HPDE6-E6E7 (cell line): Measurements from ENCODE around the gene RGR.

Source experiments
- DNase-seq: peaks from one replicate; pipeline ENCODE4 v3.0.0; 2011; ENCODE audit warnings: missing footprints; ENCODE audit errors: extremely low spot score

Gene RGR

GRCh38 chr10:84294766-84295447 is 50.1 kb downstream of the RGR start:
- no peak for DNase-seq

DNA sequence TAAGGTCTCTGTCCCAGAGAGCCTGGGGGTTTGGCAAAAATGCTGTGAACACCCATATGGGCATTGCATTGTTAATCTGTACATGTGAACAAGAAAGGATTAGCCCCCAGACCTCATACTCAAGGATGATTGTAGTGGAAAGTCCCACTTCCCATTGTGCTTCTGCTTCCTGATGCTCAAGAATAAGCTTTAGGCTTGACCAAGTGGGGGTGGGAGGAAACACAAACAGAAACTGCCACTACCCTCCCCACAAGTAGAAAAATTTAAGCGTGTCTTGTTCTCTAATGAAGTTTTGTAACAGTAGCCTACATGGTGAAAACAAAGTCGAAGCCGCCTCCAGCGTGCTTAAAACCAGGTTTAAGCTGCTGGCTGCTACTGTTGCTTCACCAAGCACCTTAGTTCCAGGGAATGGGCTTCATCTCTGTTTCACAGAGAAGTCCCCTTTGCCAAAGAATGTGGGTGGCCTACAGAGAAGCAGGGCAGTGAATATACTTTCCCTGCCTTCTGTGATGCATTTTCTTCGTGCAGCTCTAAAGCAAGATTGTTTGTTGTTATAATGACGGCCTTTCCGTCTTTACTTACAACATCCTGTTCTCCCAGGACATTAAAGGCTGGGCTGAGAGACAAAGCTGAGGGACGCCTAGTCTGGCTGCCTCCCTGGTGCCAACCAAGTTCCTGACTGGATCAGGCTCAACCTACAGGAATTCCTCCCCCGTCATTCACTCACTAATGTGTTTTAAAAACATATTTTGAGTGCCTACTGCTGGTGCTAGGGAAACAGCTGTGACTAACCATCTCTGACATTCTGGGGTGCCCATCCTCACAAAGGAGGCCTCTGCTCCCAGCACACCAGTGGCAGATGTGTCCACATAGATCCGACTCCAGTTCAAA is 51.5 kb downstream of the RGR start:
- DNase-seq, result no peak

- no peak for DNase-seq
These were observed 53.2 kb downstream of the RGR start for GRCh38 chr10:84298057-84298456.

GRCh38 chr10:84302223-84302622 is 57.4 kb downstream of the RGR start:
- DNase-seq, result no peak

DNA sequence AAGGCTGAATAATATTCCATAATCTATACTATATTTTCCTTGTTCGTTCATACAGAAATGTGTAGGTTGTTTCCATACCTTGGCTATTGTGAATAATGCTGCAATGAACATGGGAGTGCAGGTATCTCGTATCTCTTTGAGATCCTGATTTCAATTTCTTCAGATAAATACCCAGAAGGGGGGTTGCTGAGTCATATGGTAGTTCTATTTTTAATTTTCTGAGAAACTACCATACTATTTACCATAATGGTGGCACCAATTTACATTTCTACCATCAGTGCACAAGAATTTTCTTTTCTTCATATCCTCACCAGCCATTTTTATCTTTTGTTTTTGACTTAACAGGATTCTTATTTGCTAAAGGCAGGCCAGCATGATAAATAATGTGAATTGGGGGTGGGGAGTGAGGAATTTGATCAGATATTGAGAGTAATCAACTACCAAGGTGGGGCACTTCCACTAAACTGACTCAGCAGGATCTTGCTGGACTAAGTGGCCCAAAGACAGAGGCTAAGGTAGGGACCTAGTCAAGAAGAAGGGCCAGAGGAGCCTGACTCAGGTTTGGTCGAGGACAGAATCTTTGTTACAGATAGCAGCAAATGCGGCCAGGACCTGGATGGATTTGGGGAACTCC is 62.0 kb downstream of the RGR start:
- no peak for DNase-seq

DNA sequence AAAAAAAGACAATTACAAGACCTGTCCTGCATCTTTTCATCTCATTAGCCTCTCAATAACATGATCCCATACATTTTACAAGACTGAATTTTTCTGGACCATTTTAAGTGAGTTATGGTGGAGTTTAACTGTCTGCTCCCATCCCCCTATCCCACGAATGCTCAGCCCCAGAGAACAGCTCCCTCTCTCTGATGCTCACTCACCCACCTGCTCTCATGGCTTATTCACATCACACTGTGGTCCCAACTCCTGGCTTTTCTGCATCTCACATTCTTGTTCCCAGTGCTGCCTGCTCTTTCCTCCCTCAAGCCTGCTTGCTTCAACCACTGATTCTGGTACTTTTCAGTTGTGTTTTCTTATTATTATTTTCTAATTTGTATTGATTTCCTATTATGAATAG is 63.2 kb downstream of the RGR start:
- no peak for DNase-seq

- DNase-seq, result no peak
These were observed 63.8 kb downstream of the RGR start for GRCh38 chr10:84308481-84309304.
